Stimulated activated naive CD8-positive, alpha-beta T cell treated with anti-CD3 and anti-CD28 coated beads, Interleukin-15, amount 100 ng/mL, for 72 hours (primary cell): ENCODE results near the gene UPK1A.

Experiments used
- ATAC-seq: fragments of 150-1000 bp; cut with Tn5 transposase; 2 replicates; pipeline ENCODE4 v1.10.0; 2021; ENCODE audit warnings: mild to moderate bottlenecking, moderate library complexity
- DNase-seq, 2 donors: peaks; one replicate each; pipeline ENCODE4 v3.0.0; 2021 to 2022
- H3K27ac Mint-ChIP-seq, 2 donors: one replicate each; pipeline ENCODE4 v1.8.0; 2022; ENCODE audit warnings: mild to moderate bottlenecking in 2 of 2, mixed read lengths in 2 of 2, moderate library complexity in 2 of 2
- H3K27me3 Mint-ChIP-seq: one replicate; pipeline ENCODE4 v1.8.0; 2022; ENCODE audit warnings: mixed read lengths
- H3K4me1 Mint-ChIP-seq: one replicate; pipeline ENCODE4 v1.8.0; 2022; ENCODE audit warnings: mild to moderate bottlenecking, mixed read lengths
- H3K4me3 Mint-ChIP-seq, 2 donors: one replicate each; pipeline ENCODE4 v1.8.0; 2022; ENCODE audit warnings: mild to moderate bottlenecking in 2 of 2, mixed read lengths in 2 of 2, moderate library complexity in 1 of 2
- H3K9me3 Mint-ChIP-seq, 2 donors: one replicate each; pipeline ENCODE4 v1.8.0; 2022; ENCODE audit warnings: mixed read lengths in 2 of 2

UPK1A gene

GRCh38 chr19:35666251-35666913 lies at the start of gene UPK1A:
Gene UPK1A, plus strand, starts transcription at chr19:35666517. Its CDS starts 296 bp downstream, at chr19:35666813.
- peaks cover 24% of the 10 kb centered on the region for H3K27me3 Mint-ChIP-seq
- no peaks in the 10 kb centered on the region for H3K9me3 Mint-ChIP-seq
- peak within 1 kb of the TSS in 1 of 2 donors; percentile 35 for H3K27ac Mint-ChIP-seq
- H3K4me1 Mint-ChIP-seq = peaks cover 5% of the 10 kb centered on the region
- ATAC-seq (peak; percentile 46), DNase-seq (no peak)
- H3K4me3 Mint-ChIP-seq = no peak within 1 kb of the TSS

GRCh38 chr19:35618857-35619256 lies 47.5 kb upstream of the UPK1A start:
- Mint-ChIP-seq H3K4me1 (peaks cover 2% of the 10 kb centered on the region), H3K27me3 (no peaks in the 10 kb centered on the region), H3K4me3 (no peak overlapping the region), H3K9me3 (no peaks in the 10 kb centered on the region), H3K27ac (no peak overlapping the region)
- ATAC-seq (no peak), DNase-seq (no peak)

- Mint-ChIP-seq H3K4me1 (no peaks in the 10 kb centered on the region), H3K27ac (no peak overlapping the region), H3K27me3 (no peaks in the 10 kb centered on the region), H3K4me3 (no peak overlapping the region), H3K9me3 (no peaks in the 10 kb centered on the region)
- no peak for ATAC-seq
- no peak for DNase-seq
Measured at GRCh38 chr19:35619290-35619923, 46.9 kb upstream of the UPK1A start.

GRCh38 chr19:35620001-35620400 lies 46.3 kb upstream of the UPK1A start:
- Mint-ChIP-seq H3K27me3 (no peaks in the 10 kb centered on the region), H3K9me3 (no peaks in the 10 kb centered on the region), H3K4me3 (no peak overlapping the region), H3K4me1 (no peaks in the 10 kb centered on the region), H3K27ac (no peak overlapping the region)
- no peak for ATAC-seq
- DNase-seq = no peak

DNA sequence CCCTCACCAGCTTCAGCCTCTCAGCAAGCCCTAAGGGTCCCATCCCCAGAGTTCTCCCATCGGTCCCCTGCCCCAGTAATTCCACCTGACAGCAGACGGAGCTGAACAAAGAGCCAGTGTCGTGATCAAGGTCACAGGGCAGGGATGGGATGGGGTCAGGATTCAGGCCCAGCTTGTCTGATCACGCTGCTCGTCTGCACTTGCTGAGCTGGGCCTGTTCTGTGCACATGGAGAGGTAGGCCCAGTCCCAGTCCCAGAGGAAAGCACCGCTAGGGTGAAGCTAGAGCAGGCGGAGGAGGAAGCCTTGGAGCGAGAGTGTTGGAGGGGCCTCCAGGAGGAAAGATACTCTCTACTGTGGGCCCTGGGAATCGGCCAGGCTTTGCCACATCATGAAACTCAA lies 44.6 kb upstream of the UPK1A start:
- no peaks in the 10 kb centered on the region for H3K4me1 Mint-ChIP-seq
- no peak for ATAC-seq
- H3K27ac Mint-ChIP-seq = peak overlapping the region; percentile 24 to 54
- DNase-seq = no peak
- no peaks in the 10 kb centered on the region for H3K27me3 Mint-ChIP-seq
- H3K9me3 Mint-ChIP-seq = no peaks in the 10 kb centered on the region
- no peak overlapping the region for H3K4me3 Mint-ChIP-seq

- no peak for DNase-seq
- peak overlapping the region in 1 of 2 donors; percentile 24 for H3K27ac Mint-ChIP-seq
- peak; percentile 26 for ATAC-seq
- H3K27me3 Mint-ChIP-seq = no peaks in the 10 kb centered on the region
- H3K4me3 Mint-ChIP-seq = no peak overlapping the region
- no peaks in the 10 kb centered on the region for H3K4me1 Mint-ChIP-seq
- no peaks in the 10 kb centered on the region for H3K9me3 Mint-ChIP-seq
Measured at GRCh38 chr19:35622750-35623149, 43.6 kb upstream of the UPK1A start.

DNA sequence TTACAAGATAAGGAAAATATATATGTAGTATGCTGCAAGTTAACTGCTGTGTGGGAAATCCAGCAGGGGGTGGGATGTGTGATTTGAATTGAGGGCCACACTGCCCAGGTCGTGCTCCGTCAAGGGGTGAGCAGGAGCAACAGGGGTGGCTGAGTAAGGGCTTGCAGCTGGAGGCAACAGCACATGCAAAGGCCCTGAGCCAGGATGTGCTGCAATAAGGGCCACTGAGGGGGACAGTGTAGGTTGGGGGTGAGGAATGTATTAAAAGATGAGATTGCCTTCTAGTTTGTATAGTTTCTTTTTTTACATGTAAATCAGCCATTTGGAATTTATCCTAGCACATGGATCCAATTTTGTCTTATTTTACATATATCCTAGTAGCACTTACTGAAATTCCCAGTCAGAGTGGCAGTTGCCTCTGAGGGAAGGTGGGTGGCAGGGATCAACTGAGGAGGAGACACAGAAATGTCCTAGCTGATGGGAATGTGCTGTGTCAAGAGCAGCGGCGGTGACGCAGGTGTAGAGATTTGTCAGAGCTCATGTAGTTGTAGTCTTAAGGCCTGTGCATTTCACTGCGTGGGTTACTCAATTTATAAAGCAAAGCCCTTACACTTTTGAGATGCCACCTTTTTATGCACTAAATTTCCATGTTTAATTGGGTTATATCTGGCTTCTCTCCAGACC lies 42.8 kb upstream of the UPK1A start:
- peaks cover 7% of the 10 kb centered on the region for H3K4me1 Mint-ChIP-seq
- ATAC-seq = no peak
- no peak overlapping the region for H3K4me3 Mint-ChIP-seq

DNA sequence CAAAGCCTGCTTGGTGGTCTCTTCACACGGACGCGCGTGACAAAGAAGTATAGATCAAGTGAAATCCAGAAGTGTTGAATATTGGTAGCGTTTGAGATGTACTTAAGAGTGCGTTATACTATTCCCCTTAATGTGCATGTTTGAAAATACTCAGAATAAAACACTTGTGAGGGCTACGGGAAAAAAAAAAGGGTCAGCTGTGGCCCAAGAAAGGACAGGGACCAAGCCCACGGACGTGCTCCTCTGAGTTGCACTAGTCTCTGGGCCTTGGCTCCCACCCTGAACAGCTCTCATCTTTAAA lies 38.1 kb upstream of the UPK1A start:
- H3K4me3 Mint-ChIP-seq = peak overlapping the region; percentile 89 to 90
- peak overlapping the region; percentile 93 to 97 for H3K27ac Mint-ChIP-seq
- H3K27me3 Mint-ChIP-seq = no peaks in the 10 kb centered on the region
- no peaks in the 10 kb centered on the region for H3K9me3 Mint-ChIP-seq
- ATAC-seq (no peak), DNase-seq (no peak)
- H3K4me1 Mint-ChIP-seq = peaks cover 35% of the 10 kb centered on the region

More for the DNA sequence above, 42.8 kb upstream of the UPK1A start:
- no peak for DNase-seq
- no peaks in the 10 kb centered on the region for H3K27me3 Mint-ChIP-seq
- no peak overlapping the region for H3K27ac Mint-ChIP-seq
- H3K9me3 Mint-ChIP-seq = no peaks in the 10 kb centered on the region

DNA sequence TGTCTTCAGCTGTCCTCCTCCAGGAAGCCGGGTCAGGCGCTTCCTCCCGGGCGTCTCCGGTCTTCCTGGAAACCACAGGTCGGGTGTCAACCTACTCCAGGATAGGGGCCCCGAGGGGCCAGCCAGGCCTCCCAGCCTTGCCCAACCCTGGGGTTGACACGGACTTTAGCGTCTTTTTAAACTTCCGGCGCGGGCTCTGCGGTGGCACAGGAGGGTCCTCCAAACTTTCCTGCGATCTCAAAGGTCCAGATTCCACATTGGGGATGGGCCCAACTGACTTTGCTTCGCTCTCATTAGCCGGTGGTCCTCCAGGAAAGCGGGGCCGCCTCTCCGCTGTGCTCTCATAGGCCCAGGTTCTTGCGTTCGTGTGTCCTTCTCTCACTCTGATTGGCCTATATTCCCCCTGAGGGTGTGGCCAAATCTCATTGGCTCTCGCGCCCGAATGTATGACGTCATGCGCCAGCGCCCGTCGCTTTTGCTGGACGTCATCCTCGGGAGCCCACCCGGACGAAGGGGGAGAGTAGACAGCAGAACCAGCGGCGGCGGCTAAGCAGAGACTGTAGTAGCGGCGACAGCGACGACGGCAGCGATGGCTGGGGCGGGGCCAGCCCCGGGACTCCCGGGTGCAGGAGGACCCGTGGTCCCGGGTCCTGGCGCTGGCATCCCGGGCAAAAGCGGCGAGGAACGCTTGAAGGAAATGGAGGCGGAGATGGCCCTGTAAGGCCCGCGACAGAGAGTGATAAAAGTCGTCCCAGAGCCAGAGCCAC lies 37.6 kb upstream of the UPK1A start, which contains the start of gene RBM42:
Gene RBM42 (plus strand): TSS at position 472 of the 767 bp plus-strand sequence. CDS start 118 bp downstream, at position 590.
- H3K4me1 Mint-ChIP-seq = peaks cover 35% of the 10 kb centered on the region
- peak within 1 kb of the TSS; percentile 93 to 97 for H3K27ac Mint-ChIP-seq
- H3K27me3 Mint-ChIP-seq = no peaks in the 10 kb centered on the region
- ATAC-seq (peak; percentile 100), DNase-seq (peak; percentile 97 to 98)
- no peaks in the 10 kb centered on the region for H3K9me3 Mint-ChIP-seq
- peak within 1 kb of the TSS; percentile 89 to 90 for H3K4me3 Mint-ChIP-seq

DNA sequence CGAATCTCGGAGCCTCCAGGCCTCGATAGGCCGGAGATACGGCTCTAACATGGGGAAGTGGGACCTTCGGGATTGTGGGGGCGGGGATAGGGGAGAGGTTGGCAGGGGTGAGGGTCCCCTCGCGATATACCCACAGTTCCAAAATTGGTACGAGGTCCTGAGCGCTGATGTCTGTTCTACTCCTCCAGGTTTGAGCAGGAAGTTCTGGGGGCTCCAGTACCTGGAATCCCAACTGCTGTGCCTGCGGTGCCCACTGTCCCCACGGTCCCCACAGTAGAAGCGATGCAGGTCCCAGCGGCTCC lies 37.0 kb upstream of the UPK1A start:
- H3K27ac Mint-ChIP-seq = peak overlapping the region; percentile 93 to 97
- H3K9me3 Mint-ChIP-seq = no peaks in the 10 kb centered on the region
- peak overlapping the region; percentile 89 to 90 for H3K4me3 Mint-ChIP-seq
- DNase-seq (no peak), ATAC-seq (no peak)
- peaks cover 35% of the 10 kb centered on the region for H3K4me1 Mint-ChIP-seq
- H3K27me3 Mint-ChIP-seq = no peaks in the 10 kb centered on the region

- ATAC-seq (no peak), DNase-seq (no peak)
- Mint-ChIP-seq H3K27me3 (no peaks in the 10 kb centered on the region), H3K27ac (no peak overlapping the region), H3K4me3 (no peak overlapping the region), H3K9me3 (no peaks in the 10 kb centered on the region), H3K4me1 (peaks cover 24% of the 10 kb centered on the region)
Measured at GRCh38 chr19:35633727-35634440, 32.4 kb upstream of the UPK1A start.

- Mint-ChIP-seq H3K9me3 (no peaks in the 10 kb centered on the region), H3K27me3 (no peaks in the 10 kb centered on the region), H3K4me1 (peaks cover 12% of the 10 kb centered on the region), H3K27ac (no peak overlapping the region), H3K4me3 (no peak overlapping the region)
- DNase-seq (no peak), ATAC-seq (peak; percentile 25)
Measured at GRCh38 chr19:35636651-35637050, 29.7 kb upstream of the UPK1A start.

DNA sequence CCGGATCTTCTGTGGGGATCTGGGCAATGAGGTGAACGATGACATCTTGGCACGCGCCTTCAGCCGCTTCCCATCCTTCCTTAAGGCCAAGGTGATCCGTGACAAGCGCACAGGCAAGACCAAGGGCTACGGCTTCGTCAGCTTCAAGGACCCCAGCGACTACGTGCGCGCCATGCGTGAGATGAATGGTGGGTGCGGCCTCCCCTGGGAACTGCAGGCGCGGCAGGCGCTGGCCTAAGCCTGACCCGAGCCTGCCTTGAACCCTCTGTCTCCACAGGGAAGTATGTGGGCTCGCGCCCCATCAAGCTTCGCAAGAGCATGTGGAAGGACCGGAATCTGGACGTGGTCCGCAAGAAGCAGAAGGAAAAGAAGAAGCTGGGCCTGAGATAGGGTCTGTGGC lies 29.2 kb upstream of the UPK1A start:
- Mint-ChIP-seq H3K4me1 (peaks cover 14% of the 10 kb centered on the region), H3K9me3 (no peaks in the 10 kb centered on the region), H3K27me3 (no peaks in the 10 kb centered on the region), H3K27ac (peak overlapping the region in 1 of 2 donors; percentile 82), H3K4me3 (no peak overlapping the region)
- ATAC-seq = no peak
- DNase-seq = no peak

DNA sequence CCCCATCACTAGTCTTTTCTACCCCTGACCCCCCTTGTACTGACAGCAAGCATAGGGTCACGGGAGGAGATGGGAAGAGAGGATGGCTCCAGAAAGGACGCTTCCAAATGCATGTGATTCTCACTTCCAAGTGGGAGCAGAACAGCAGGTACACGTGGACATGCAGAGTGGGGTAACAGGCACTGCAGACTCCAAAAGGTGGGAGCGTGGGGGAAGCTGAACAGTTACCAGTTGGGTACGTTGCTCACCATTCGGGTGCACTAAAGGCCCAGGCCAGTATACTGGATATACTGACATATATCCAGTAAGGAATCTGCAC lies 27.0 kb upstream of the UPK1A start:
- ATAC-seq (no peak), DNase-seq (no peak)
- no peaks in the 10 kb centered on the region for H3K27me3 Mint-ChIP-seq
- peaks cover 28% of the 10 kb centered on the region for H3K4me1 Mint-ChIP-seq
- H3K4me3 Mint-ChIP-seq = no peak overlapping the region
- H3K9me3 Mint-ChIP-seq = no peaks in the 10 kb centered on the region
- H3K27ac Mint-ChIP-seq = peak overlapping the region in 1 of 2 donors; percentile 75

GRCh38 chr19:35639863-35640262 lies 26.5 kb upstream of the UPK1A start:
- no peak for DNase-seq
- no peak for ATAC-seq
- Mint-ChIP-seq H3K4me3 (no peak overlapping the region), H3K27me3 (no peaks in the 10 kb centered on the region), H3K4me1 (peaks cover 34% of the 10 kb centered on the region), H3K27ac (no peak overlapping the region), H3K9me3 (no peaks in the 10 kb centered on the region)
